K562 (cell line): ENCODE data around the gene MAD1L1. TPM values are rescaled to one million over a fixed set of nuclear protein-coding genes. Genes with fewer than 3 reads are reported as not detected.
A peak's percentile ranks its signal among the peaks of the same experiment; 100 is the strongest.

ENCODE experiments used
- ATAC-seq: fragments of 200-7000 bp; cut with Tn5 transposase; 3 replicates; pipeline ENCODE4 v1.9.1; 2020; ENCODE audit warnings: moderate library complexity
- BruUV-seq: library from RNA; stranded (reverse); fragments of 400-500 nt; replicated peaks from 2 replicates; lab custom pipeline; 2021; lab: Mats Ljungman, UMichigan
- CTCF ChIA-PET: fragments of 300-600 bp; formaldehyde crosslinking; extraction: SDS; loops from one replicate; lab custom pipeline; 2021; ENCODE audit warnings: low intra/inter-chr PET ratio; lab: Yijun Ruan, JAX
- POLR2A ChIA-PET: fragments of 300-600, 350-650 bp; sonication (Branson Sonifier 250); formaldehyde crosslinking; extraction: SDS; loops from one replicate; lab custom pipeline; 2021; ENCODE audit warnings: antibody characterized with exemption, inconsistent platforms; lab: Yijun Ruan, JAX
- DNase-seq, 4 experiments: peaks; one replicate each; pipeline versions ENCODE4 v3.0.0 to v3.0.0-alpha.2; 2011 to 2018; ENCODE audit warnings: low spot score in 3 of 4, mixed read lengths in 3 of 4; ENCODE audit errors: extremely low read depth in 1 of 4
- FAIRE-seq: peaks from 2 replicates; lab custom pipeline; 2011; peaks lifted over from hg19 to GRCh38; lab: Jason Lieb, UNC
- H2AFZ ChIP-seq: 2 replicates; pipeline ENCODE4 v1.6.0; 2011; ENCODE audit warnings: low read depth, low read length, control low read depth, inconsistent platforms
- H3K27ac ChIP-seq: fragments of 200-600 bp; 3 replicates; pipeline ENCODE4 v1.8.0; 2011; ENCODE audit warnings: low read depth, mild to moderate bottlenecking, control low read depth, inconsistent platforms, low read length, moderate library complexity, mixed read lengths; ENCODE audit errors: extremely low read depth
- H3K27me3 ChIP-seq, 2 experiments: fragments of 300-600 bp in 1 of 2; 2 replicates in 1 of 2; 3 replicates in 1 of 2; pipeline versions ENCODE4 v1.6.0 to v1.8.0; 2011; ENCODE audit warnings: inconsistent platforms in 2 of 2, low read length in 2 of 2, mild to moderate bottlenecking in 1 of 2, mixed read lengths in 1 of 2, moderate library complexity in 1 of 2; ENCODE audit not compliant: control insufficient read depth in 2 of 2, insufficient read depth in 2 of 2
- H3K36me3 ChIP-seq: fragments of 300-600 bp; 3 replicates; pipeline ENCODE4 v1.8.0; 2011; ENCODE audit warnings: mild to moderate bottlenecking, low read length, inconsistent platforms; ENCODE audit not compliant: control insufficient read depth, insufficient read depth
- H3K4me1 ChIP-seq, 2 experiments: fragments of 200-600 bp in 1 of 2; replicated peaks in 1 of 2; 2 replicates in 1 of 2; 3 replicates in 1 of 2; pipeline versions ENCODE4 v1.5.1 to v1.8.0; 2011; ENCODE audit warnings: inconsistent platforms in 2 of 2, low read length in 2 of 2, mild to moderate bottlenecking in 1 of 2, mixed read lengths in 1 of 2, moderate library complexity in 1 of 2; ENCODE audit not compliant: control insufficient read depth in 2 of 2, insufficient read depth in 2 of 2
- H3K4me2 ChIP-seq: 2 replicates; pipeline ENCODE4 v1.6.1; 2011; ENCODE audit warnings: low read length, control low read depth, inconsistent platforms, mixed read lengths; ENCODE audit not compliant: insufficient read depth
- H3K4me3 ChIP-seq: fragments of 200-600 bp; sonication (generic), shearing (Covaris generic); 2 replicates; pipeline ENCODE4 v1.5.1; 2016; ENCODE audit warnings: control low read depth, inconsistent platforms
- H3K79me2 ChIP-seq: fragments of 200-600 bp; 3 replicates; pipeline ENCODE4 v1.8.0; 2011; ENCODE audit warnings: low read length, inconsistent platforms; ENCODE audit not compliant: control insufficient read depth, insufficient read depth
- H3K9ac ChIP-seq, 2 experiments: 2 replicates each; pipeline versions ENCODE4 v1.6.0 to v1.6.1; 2011; ENCODE audit warnings: low read depth in 2 of 2, low read length in 2 of 2, control low read depth in 1 of 2, inconsistent platforms in 1 of 2, mild to moderate bottlenecking in 1 of 2, mixed read lengths in 1 of 2; ENCODE audit not compliant: insufficient read depth in 1 of 2
- H3K9me1 ChIP-seq: one replicate; pipeline ENCODE4 v1.6.0; 2011; ENCODE audit warnings: inconsistent platforms, mild to moderate bottlenecking, low read length, moderate library complexity; ENCODE audit not compliant: control insufficient read depth, insufficient read depth
- H3K9me3 ChIP-seq: replicated peaks from 2 replicates; pipeline ENCODE4 v1.5.1; 2011; ENCODE audit warnings: low read depth, low read length, inconsistent platforms; ENCODE audit not compliant: control insufficient read depth, insufficient read depth
- H4K20me1 ChIP-seq: replicated peaks from 2 replicates; pipeline ENCODE4 v1.6.1; 2011; ENCODE audit warnings: low read length, inconsistent platforms, mixed read lengths; ENCODE audit not compliant: control insufficient read depth, insufficient read depth
- FOSL1 ChIP-seq: fragments of 200-800 bp; sonication (Bioruptor generic); conservative IDR thresholded peaks from 2 replicates; pipeline ENCODE4 v1.6.1; 2016; ENCODE audit warnings: missing genetic modification characterization, missing compliant biosample characterization
- HEY1 ChIP-seq: fragments of 250-450 bp; sonication (Bioruptor Pico); IDR thresholded peaks from 2 replicates; pipeline ENCODE4 v1.5.0; 2020; ENCODE audit warnings: mild to moderate bottlenecking, moderate library complexity, borderline replicate concordance
- MTF1 ChIP-seq: fragments of 250-450 bp; sonication (Bioruptor Pico); IDR thresholded peaks from 2 replicates; pipeline ENCODE4 v1.9.0; 2021; ENCODE audit warnings: moderate library complexity, mild to moderate bottlenecking, inconsistent platforms, borderline replicate concordance
- NEUROD1 ChIP-seq: fragments of 150-350 bp; IDR thresholded peaks from 2 replicates; pipeline ENCODE4 v1.6.1; 2014; ENCODE audit warnings: borderline replicate concordance, low read length, low read depth; ENCODE audit not compliant: partially characterized antibody
- TCFL5 ChIP-seq: fragments of 250-450 bp; sonication (Bioruptor Pico); conservative IDR thresholded peaks from 2 replicates; pipeline ENCODE4 v1.6.1; 2021; ENCODE audit warnings: mild to moderate bottlenecking, moderate library complexity, matching md5 sums
- ZNF699 ChIP-seq: fragments of 250-450 bp; sonication (Bioruptor Pico); IDR thresholded peaks from 2 replicates; pipeline ENCODE4 v1.8.0; 2021; ENCODE audit warnings: mild to moderate bottlenecking, moderate library complexity; ENCODE audit not compliant: insufficient replicate concordance
- WGBS: fragments of 100-300 bp; shearing (Covaris generic); methylation state at CpG from one replicate; pipeline ENCODE4 v1.1.6; 2016; ENCODE audit warnings: low coverage, mixed read lengths; ENCODE audit not compliant: insufficient coverage; ENCODE audit errors: missing lambda C conversion rate; 5-methylcytosine and 5-hydroxymethylcytosine counted together
- in situ Hi-C: fragments of 300-500 bp; cut with MboI; formaldehyde crosslinking; loops from 4 replicates; pipeline ENCODE4 v1.15.0; 2018; ENCODE audit warnings: inconsistent platforms, mixed read lengths
- intact Hi-C: fragments of 100-400 bp; cut with micrococcal nuclease; formaldehyde crosslinking; loops from 2 replicates; pipeline ENCODE4 v1.14.2; 2022
- polyA plus RNA-seq, 8 experiments: library from polyadenylated mRNA; depleted of rRNA in 4 of 8; stranded (reverse) in 5 of 8; unstranded in 3 of 8; fragments of >200 nt; fragmentation: Nextera tagmentation in 2 of 8; fragmentation: Illumina TruSeq in 1 of 8; extraction: Ambion mirVana in 2 of 8; extraction: Trizol in 1 of 8; gene quantifications; 2 replicates each; pipeline versions ENCODE4 v1.2.1 to v1.2.3, GENCODE V29; 2011 to 2014; ENCODE audit warnings: inconsistent platforms in 1 of 8, missing spikeins in 1 of 8
- total RNA-seq, 7 experiments: library from RNA; depleted of rRNA in 6 of 7; stranded (reverse); fragments of >200 nt in 6 of 7; fragmentation: Illumina TruSeq in 2 of 7; extraction: Trizol in 2 of 7; gene quantifications; 2 replicates each; pipeline versions ENCODE4 v1.2.1 to v1.2.3, GENCODE V29; 2011 to 2021; ENCODE audit warnings: low replicate concordance in 1 of 7
- TF ChIP-seq, protein P1 (sequence below): fragments of 450-650 bp; IDR thresholded peaks from 2 replicates; pipeline ENCODE4 v1.6.1; 2016; ENCODE audit warnings: low read depth
- TF ChIP-seq, protein P2 (sequence below): fragments of 450-650 bp; formaldehyde crosslinking; conservative IDR thresholded peaks from 2 replicates; pipeline ENCODE4 v1.4.0; 2022; ENCODE audit warnings: mild to moderate bottlenecking, missing genetic modification characterization

Gene MAD1L1
- total and polyA plus RNA-seq, 9 of the 15 experiments (the other 6 are each of a cell fraction or from before 2014, with no cell fraction given) = 1.7 to 89.7 (median 18.0) TPM

DNA sequence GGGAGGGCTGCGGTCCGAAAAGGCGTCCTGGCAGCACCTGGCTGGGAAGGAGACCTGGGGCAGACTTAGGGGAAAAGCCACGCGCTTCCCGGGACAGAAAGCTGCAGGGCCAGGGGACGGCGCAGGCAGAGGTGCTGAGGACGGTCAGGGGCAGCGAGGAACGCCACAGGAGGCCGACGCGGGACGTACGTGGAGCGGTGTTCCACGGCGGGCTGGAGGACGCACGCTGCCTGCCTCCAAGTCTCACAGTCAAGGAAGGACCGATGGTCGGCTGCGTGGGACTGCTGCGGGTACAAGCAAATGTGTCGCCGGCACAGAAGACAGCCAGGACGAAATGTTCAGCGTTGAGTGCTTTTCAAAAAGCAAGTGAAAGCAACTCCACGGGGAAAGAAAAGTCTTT lies 317.4 kb downstream of the MAD1L1 start:
- Histone ChIP-seq H3K9ac (peak overlapping the region in 1 of 2 experiments; percentile 45; a peak in 1 of 4 replicates), H3K9me3 (no peaks in the 10 kb centered on the region), H3K36me3 (no peaks in the 10 kb centered on the region), H3K4me1 (peaks cover 0 to 75% of the 10 kb centered on the region in 2 experiments; a peak in 2 of 5 replicates), H2AFZ (no peak overlapping the region), H3K79me2 (no peaks in the 10 kb centered on the region), H4K20me1 (no peaks in the 10 kb centered on the region), H3K9me1 (peaks cover 3% of the 10 kb centered on the region), H3K4me3 (no peak overlapping the region), H3K27ac (no peak overlapping the region), H3K27me3 (no peaks in the 10 kb centered on the region), H3K4me2 (no peak overlapping the region)
- no TSS peak for BruUV-seq
- intact Hi-C loops = no loop called here
- 97% methylated on average over 10 of the region's 30 CpGs for WGBS
- ChIA-PET CTCF (no interaction called here), POLR2A (no interaction called here)
- ATAC-seq = no peak
- in situ Hi-C loops = no loop called here
- TF ChIP-seq NEUROD1 = no peak
- TF ChIP-seq, protein P1, sequence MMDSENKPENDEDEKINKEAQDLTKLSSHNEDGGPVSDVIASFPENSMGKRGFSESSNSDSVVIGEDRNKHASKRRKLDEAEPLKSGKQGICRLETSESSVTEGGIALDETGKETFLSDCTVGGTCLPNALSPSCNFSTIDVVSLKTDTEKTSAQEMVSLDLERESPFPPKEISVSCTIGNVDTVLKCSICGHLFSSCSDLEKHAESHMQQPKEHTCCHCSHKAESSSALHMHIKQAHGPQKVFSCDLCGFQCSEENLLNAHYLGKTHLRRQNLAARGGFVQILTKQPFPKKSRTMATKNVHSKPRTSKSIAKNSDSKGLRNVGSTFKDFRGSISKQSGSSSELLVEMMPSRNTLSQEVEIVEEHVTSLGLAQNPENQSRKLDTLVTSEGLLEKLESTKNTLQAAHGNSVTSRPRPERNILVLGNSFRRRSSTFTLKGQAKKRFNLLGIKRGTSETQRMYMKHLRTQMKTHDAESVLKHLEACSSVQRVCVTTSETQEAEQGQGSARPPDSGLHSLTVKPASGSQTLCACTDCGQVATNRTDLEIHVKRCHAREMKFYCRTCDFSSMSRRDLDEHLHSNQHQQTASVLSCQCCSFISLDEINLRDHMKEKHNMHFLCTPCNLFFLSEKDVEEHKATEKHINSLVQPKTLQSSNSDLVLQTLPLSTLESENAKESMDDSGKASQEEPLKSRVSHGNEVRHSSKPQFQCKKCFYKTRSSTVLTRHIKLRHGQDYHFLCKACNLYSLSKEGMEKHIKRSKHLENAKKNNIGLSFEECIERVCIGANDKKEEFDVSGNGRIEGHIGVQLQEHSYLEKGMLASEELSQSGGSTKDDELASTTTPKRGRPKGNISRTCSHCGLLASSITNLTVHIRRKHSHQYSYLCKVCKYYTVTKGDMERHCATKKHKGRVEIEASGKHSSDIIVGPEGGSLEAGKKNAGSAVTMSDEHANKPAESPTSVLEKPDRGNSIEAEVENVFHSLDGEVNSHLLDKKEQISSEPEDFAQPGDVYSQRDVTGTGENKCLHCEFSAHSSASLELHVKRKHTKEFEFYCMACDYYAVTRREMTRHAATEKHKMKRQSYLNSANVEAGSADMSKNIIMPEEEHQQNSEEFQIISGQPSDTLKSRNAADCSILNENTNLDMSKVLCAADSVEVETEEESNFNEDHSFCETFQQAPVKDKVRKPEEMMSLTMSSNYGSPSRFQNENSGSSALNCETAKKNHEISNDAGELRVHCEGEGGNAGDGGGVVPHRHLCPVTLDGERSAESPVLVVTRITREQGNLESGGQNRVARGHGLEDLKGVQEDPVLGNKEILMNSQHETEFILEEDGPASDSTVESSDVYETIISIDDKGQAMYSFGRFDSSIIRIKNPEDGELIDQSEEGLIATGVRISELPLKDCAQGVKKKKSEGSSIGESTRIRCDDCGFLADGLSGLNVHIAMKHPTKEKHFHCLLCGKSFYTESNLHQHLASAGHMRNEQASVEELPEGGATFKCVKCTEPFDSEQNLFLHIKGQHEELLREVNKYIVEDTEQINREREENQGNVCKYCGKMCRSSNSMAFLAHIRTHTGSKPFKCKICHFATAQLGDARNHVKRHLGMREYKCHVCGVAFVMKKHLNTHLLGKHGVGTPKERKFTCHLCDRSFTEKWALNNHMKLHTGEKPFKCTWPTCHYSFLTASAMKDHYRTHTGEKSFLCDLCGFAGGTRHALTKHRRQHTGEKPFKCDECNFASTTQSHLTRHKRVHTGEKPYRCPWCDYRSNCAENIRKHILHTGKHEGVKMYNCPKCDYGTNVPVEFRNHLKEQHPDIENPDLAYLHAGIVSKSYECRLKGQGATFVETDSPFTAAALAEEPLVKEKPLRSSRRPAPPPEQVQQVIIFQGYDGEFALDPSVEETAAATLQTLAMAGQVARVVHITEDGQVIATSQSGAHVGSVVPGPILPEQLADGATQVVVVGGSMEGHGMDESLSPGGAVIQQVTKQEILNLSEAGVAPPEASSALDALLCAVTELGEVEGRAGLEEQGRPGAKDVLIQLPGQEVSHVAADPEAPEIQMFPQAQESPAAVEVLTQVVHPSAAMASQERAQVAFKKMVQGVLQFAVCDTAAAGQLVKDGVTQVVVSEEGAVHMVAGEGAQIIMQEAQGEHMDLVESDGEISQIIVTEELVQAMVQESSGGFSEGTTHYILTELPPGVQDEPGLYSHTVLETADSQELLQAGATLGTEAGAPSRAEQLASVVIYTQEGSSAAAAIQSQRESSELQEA = no peak
- TF ChIP-seq ZNF699 (CRISPR knock-in tag) = no peak
- no peak for TF ChIP-seq MTF1 (CRISPR knock-in tag)
- TF ChIP-seq HEY1 = no peak
- TF ChIP-seq, protein P2, sequence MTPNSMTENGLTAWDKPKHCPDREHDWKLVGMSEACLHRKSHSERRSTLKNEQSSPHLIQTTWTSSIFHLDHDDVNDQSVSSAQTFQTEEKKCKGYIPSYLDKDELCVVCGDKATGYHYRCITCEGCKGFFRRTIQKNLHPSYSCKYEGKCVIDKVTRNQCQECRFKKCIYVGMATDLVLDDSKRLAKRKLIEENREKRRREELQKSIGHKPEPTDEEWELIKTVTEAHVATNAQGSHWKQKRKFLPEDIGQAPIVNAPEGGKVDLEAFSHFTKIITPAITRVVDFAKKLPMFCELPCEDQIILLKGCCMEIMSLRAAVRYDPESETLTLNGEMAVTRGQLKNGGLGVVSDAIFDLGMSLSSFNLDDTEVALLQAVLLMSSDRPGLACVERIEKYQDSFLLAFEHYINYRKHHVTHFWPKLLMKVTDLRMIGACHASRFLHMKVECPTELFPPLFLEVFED (CRISPR knock-in tag) = no peak
- no peak for TF ChIP-seq TCFL5 (CRISPR knock-in tag)
- no peak for TF ChIP-seq FOSL1 (tag)
- DNase-seq = no peak
- FAIRE-seq = no peak
